GM21447 (cell line): Measurements from ENCODE around the gene MXI1.
"Not testable (repeated sequence)": the region's sequence is repeated elsewhere in the genome, so short reads cannot be mapped to it uniquely, and the experiment has no call there.

Experiments used
- ATAC-seq: cut with Tn5 transposase; IDR thresholded peaks from one replicate; pipeline ENCODE4 v1.9.1; 2021; ENCODE audit not compliant: unreplicated experiment

The MXI1 gene

DNA sequence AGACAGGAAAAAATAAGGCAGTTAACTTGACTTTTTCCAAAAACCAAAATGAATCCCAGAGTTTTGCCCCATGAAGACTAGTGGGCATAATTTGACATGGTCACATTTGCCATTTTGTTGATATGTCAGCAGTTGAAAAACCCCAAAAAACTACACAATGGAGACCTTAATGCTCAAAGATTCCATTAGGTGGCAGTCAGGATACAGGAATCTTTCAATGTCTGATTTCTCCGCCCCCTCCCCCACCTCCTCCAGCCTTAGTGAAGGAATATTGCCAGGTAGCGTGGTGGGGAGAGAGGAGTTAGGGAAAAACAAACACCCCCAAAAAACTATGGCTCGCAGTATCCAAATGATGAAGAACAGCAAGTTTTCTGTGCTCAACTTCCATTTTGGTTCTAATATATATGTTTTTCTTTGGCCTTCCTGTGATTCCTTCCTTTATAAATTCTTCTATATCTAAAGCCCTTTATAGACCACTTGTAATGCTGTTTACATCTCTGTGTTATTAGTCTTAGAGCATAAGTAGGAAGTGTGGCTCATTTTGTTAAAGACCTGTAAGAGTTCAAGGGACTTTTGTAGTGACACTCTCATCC is 104.0 kb downstream of the MXI1 start:
- no peak for ATAC-seq

DNA sequence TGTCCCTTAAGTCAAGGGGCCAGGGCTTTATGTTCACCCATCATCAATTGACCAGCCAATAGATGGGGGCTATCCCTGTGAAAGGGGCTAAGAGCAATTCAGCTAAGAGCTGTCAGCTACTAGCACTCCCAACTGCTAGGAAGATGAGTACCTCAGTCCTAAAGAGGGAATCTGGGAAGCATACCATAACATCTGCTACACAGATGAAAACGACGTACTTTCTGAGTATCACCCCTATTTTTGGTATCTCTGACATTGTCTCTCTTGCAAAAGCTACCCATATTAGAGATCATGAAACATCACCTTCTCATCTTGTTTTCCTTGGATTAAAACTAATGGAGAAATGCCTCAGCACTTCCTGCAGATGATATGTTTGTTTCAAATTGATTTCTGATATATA is 104.8 kb downstream of the MXI1 start:
- no peak for ATAC-seq

- ATAC-seq, result no peak
These were observed 106.3 kb downstream of the MXI1 start for GRCh38 chr10:110313674-110314073.

- no peak for ATAC-seq
These were observed 110.8 kb downstream of the MXI1 start for GRCh38 chr10:110317866-110318850.

- no peak for ATAC-seq
These were observed 114.6 kb downstream of the MXI1 start for GRCh38 chr10:110321869-110322620.

GRCh38 chr10:110323503-110323902 is 116.1 kb downstream of the MXI1 start:
- no peak for ATAC-seq

DNA sequence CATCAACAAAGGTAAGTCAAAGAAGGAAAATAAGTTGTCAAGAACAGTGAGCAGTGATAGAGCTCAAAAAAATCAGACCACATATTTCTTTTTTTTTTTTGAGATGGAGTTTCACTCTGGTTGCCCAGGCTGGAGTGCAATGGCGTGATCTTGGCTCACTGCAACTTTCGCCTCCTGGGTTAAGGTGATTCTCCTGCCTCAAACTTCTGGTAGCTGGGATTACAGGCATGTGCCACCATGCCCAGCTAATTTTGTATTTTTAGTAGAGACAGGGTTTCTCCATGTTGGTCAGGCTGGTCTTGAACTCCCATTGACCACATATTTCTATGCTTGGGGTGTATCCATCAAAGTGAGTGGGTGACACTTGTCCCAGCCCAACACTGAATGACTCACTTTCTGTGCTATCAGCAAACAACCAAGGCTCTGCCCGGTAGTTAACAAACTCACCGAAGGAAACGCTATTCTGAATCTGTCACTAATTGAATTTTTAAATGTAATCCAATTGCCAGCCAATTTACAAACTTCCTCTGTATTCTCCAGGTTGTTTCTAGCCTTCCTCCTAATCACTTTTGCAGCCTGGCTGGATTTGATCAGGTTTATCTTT is 116.9 kb downstream of the MXI1 start:
- peak; percentile 52 for ATAC-seq

DNA sequence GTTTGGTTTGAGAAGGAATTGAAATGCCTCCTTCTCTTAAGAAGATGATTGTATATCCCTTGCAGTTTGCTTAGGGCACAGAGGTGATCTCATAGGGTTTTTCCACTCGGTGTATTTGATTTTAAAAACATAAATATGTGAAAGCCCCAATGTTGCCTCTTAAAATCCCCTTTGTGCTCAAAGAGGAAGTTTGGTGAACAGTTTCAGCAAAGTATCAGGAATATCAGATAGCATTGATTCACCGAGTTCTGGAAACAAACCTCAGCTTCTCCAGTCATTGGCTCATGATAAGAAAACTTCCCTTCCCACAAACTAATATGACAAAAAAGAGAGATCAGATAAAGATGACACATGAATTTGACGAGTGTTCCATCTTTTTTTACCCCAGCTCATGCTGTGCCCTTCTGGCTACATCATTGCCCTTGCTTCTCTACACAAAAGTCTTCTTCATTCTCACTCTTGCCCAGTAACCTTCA is 117.4 kb downstream of the MXI1 start:
- ATAC-seq, result peak; percentile 62

- ATAC-seq, result peak; percentile 36
These were observed 119.1 kb downstream of the MXI1 start for GRCh38 chr10:110326351-110327032.

DNA sequence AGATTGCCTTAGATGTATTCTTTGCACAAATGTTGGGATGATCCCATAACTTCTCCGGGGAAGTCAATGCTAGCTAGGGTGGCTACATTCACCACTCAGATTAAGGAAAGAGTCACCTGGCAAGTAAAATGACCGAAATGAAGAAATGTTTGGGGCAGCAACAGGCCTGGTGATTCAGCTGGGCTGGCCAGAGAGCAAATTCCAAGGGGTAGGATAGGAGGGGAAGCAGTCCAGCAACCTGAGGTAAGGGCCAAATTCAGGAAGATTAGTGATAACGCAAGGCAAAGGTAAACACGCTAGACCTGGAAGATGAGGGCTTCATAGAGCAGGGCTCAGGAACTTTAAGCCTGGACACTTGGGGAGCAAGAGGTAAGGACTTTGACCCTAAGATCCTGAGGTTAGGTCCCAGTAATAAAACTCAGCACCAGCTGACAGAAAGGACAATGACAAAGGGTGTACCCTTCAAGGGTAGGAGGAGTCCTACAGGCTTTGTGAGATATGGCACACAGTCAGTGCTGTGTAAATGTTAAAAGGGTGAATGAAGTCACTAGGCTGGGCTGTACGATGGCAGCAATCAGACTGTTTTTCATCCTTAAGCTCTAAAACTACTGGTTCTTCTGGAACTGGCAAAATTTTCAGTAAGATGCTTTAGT is 120.0 kb downstream of the MXI1 start:
- ATAC-seq, result no peak

GRCh38 chr10:110330675-110331074 is 123.3 kb downstream of the MXI1 start:
- no peak for ATAC-seq

GRCh38 chr10:110331226-110331795 is 123.9 kb downstream of the MXI1 start:
- not testable (repeated sequence) for ATAC-seq

DNA sequence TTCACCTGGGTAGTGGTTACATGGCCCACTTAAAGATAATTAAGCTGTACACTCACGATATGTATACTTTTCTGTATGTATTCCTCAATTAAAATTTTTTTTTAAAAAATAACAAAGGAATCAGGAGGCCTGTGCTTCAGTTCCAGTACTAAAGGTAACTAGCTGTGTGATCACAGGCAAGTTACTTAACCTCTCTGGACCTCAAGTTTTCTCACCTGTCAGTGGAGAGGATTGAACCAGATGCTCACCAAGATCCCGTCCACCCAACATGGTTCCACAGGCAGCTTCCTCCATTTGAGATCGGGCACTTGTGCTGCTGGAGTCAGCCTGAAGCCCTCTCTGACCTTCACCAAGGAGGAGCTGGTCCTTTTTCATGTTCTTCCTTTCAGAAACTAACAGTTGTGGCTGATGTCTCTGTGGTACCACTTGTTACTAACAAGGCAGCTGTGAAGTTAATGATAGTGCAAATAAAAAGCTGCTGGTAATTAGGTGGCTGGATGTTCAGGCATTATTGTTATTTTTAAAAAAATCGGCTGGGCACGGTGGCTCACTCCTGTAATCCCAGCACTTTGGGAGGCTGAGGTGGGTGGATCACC is 126.8 kb downstream of the MXI1 start:
- no peak for ATAC-seq

GRCh38 chr10:110335314-110336064 is 128.1 kb downstream of the MXI1 start:
- ATAC-seq, result no peak

DNA sequence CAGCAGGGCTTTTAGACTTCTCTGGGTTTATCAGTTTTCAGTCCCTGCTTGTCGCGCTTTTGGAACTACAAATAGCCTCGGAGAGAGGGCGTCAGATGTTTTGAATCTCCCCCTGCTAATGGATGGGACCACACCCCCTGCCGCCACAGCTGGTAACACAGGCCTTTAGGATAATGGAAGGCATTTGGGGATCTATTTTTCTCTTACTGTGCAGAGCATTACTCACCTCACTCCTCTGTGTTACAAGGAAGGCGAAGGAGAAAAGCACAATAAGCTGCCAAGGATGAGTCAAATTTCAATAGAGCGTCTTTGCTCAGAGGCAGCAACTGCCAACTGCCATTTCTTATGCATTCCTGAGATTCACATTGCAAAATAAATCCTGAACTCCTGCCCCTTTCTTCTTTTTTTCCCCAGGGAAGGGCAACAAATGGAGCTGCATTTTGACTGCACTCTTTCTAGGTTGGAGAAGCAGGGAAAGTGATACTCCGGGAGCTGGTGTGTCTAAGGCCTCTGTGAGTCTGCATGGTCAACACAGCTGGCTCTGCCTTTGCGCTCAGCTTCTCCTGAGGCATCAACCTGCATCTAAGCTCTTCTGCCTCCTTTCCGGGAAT is 128.8 kb downstream of the MXI1 start:
- ATAC-seq, result no peak
